HepG2 (cell line): ENCODE measurements around the gene PRXL2B. TPM values are rescaled to one million over a fixed set of nuclear protein-coding genes. Genes with fewer than 3 reads are reported as not detected.

ENCODE experiments used
- ATAC-seq: fragments of 200-7000 bp; cut with Tn5 transposase; 3 replicates; pipeline ENCODE4 v1.9.1; 2020; ENCODE audit warnings: mild to moderate bottlenecking, moderate library complexity
- Bru-seq: library from RNA; stranded (reverse); fragments of 400-500 nt; gene quantifications from one replicate; lab custom pipeline; 2021; lab: Mats Ljungman, UMichigan
- BruChase-seq, 2 experiments: library from RNA; stranded (reverse); fragments of 400-500 nt; gene quantifications; one replicate each; lab custom pipeline; 2021; lab: Mats Ljungman, UMichigan
- BruUV-seq: library from RNA; stranded (reverse); fragments of 400-500 nt; replicated peaks from 2 replicates; lab custom pipeline; 2021; lab: Mats Ljungman, UMichigan
- CTCF ChIA-PET: fragments of 300-600 bp; formaldehyde crosslinking; extraction: SDS; loops from one replicate; lab custom pipeline; 2021; ENCODE audit warnings: low total read pairs, inconsistent platforms, low intra/inter-chr PET ratio; lab: Yijun Ruan, JAX
- POLR2A ChIA-PET: fragments of 350-600 bp; sonication (Branson Sonifier 250); formaldehyde crosslinking; loops from one replicate; lab custom pipeline; 2020; ENCODE audit warnings: antibody characterized with exemption, inconsistent platforms; lab: Yijun Ruan, JAX
- DNase-seq: peaks from one replicate; pipeline ENCODE4 v3.0.0-alpha.2; 2015; ENCODE audit warnings: low spot score
- FAIRE-seq: peaks from 3 replicates; lab custom pipeline; 2011; peaks lifted over from hg19 to GRCh38; lab: Jason Lieb, UNC
- H2AFZ ChIP-seq: one replicate; pipeline ENCODE4 v1.6.1; 2011; ENCODE audit warnings: low read length, inconsistent platforms
- H3K27ac ChIP-seq: fragments of 300-600 bp; 3 replicates; pipeline ENCODE4 v1.8.0; 2011; ENCODE audit warnings: mixed run types, mild to moderate bottlenecking, mixed read lengths, low read length, inconsistent platforms; ENCODE audit not compliant: insufficient read depth; ENCODE audit errors: extremely low read length
- H3K27me3 ChIP-seq, 2 experiments: fragments of 200-600 bp in 1 of 2; 2 replicates in 1 of 2; 3 replicates in 1 of 2; pipeline versions ENCODE4 v1.6.0 to v1.8.0; 2011; ENCODE audit warnings: low read length in 2 of 2, mild to moderate bottlenecking in 2 of 2, moderate library complexity in 2 of 2, inconsistent platforms in 1 of 2; ENCODE audit not compliant: insufficient read depth in 2 of 2, control insufficient read depth in 1 of 2
- H3K36me3 ChIP-seq, 2 experiments: fragments of 200-600 bp in 1 of 2; replicated peaks in 1 of 2; 2 replicates in 1 of 2; 3 replicates in 1 of 2; pipeline versions ENCODE4 v1.5.1 to v1.8.0; 2011; ENCODE audit warnings: low read length in 2 of 2, inconsistent platforms in 1 of 2; ENCODE audit not compliant: insufficient read depth in 2 of 2, control insufficient read depth in 1 of 2
- H3K4me1 ChIP-seq: 2 replicates; pipeline ENCODE4 v1.5.1; 2012; ENCODE audit warnings: low read length, inconsistent platforms; ENCODE audit not compliant: insufficient read depth
- H3K4me2 ChIP-seq: 2 replicates; pipeline ENCODE4 v1.6.0; 2011; ENCODE audit warnings: low read depth, low read length, inconsistent platforms
- H3K4me3 ChIP-seq, 3 experiments: fragments of 200-600 bp in 1 of 3; sonication (generic), shearing (Covaris generic) in 1 of 3; replicated peaks in 1 of 3; 2 replicates each; pipeline ENCODE4 v1.5.1; 2011 to 2016; ENCODE audit warnings: low read length in 3 of 3, inconsistent platforms in 2 of 3, low read depth in 2 of 3, mild to moderate bottlenecking in 2 of 3, control low read depth in 1 of 3, mixed read lengths in 1 of 3; ENCODE audit not compliant: insufficient read depth in 1 of 3
- H3K79me2 ChIP-seq: one replicate; pipeline ENCODE4 v1.6.1; 2011; ENCODE audit warnings: low read length, inconsistent platforms; ENCODE audit not compliant: insufficient read depth
- H3K9ac ChIP-seq: 2 replicates; pipeline ENCODE4 v1.6.0; 2011; ENCODE audit warnings: mild to moderate bottlenecking, low read depth, low read length, inconsistent platforms; ENCODE audit not compliant: insufficient read depth
- H3K9me3 ChIP-seq: 2 replicates; pipeline ENCODE4 v1.5.1; 2012; ENCODE audit warnings: mild to moderate bottlenecking, low read length
- H4K20me1 ChIP-seq: 2 replicates; pipeline ENCODE4 v1.6.0; 2011; ENCODE audit warnings: inconsistent platforms, mild to moderate bottlenecking, low read length, moderate library complexity; ENCODE audit not compliant: insufficient read depth
- AGO1 ChIP-seq: fragments of 200-400 bp; formaldehyde crosslinking; IDR thresholded peaks from 2 replicates; pipeline ENCODE4 v1.6.1; 2017; ENCODE audit warnings: mild to moderate bottlenecking, low read depth, low read length, moderate library complexity; ENCODE audit not compliant: poor library complexity, severe bottlenecking
- ARNT ChIP-seq: fragments of 450-650 bp; IDR thresholded peaks from 2 replicates; pipeline ENCODE4 v1.6.1; 2017
- HOXA3 ChIP-seq: sonication (generic); formaldehyde crosslinking; IDR thresholded peaks from 2 replicates; pipeline ENCODE4 v1.5.0; 2020; ENCODE audit warnings: missing genetic modification reagents
- NFYC ChIP-seq: IDR thresholded peaks from 2 replicates; pipeline ENCODE4 v1.6.1; 2016; ENCODE audit warnings: missing genetic modification reagents, missing compliant biosample characterization
- SIN3A ChIP-seq: IDR thresholded peaks from 2 replicates; pipeline ENCODE4 v1.6.1; 2011; ENCODE audit warnings: low read depth, mild to moderate bottlenecking, control low read depth, low read length, borderline replicate concordance
- THAP11 ChIP-seq: IDR thresholded peaks from 2 replicates; pipeline ENCODE4 v1.6.1; 2016; ENCODE audit warnings: missing biosample characterization, missing genetic modification reagents
- ZNF607 ChIP-seq: sonication (generic); formaldehyde crosslinking; IDR thresholded peaks from 2 replicates; pipeline ENCODE4 v1.5.1; 2020; ENCODE audit warnings: missing genetic modification reagents, mild to moderate bottlenecking, borderline replicate concordance
- WGBS: methylation state at CpG from one replicate; pipeline ENCODE4 v1.1.6; 2017; ENCODE audit warnings: low lambda C conversion rate; 5-methylcytosine and 5-hydroxymethylcytosine counted together
- in situ Hi-C: cut with HindIII; loops from 2 replicates; pipeline ENCODE4 v1.10.0; 2017; ENCODE audit warnings: low pct_unique_long_range_greater_than_20kb; ENCODE audit not compliant: extremely low pct_ligation_motif_present
- intact Hi-C: fragments of 100-400 bp; cut with micrococcal nuclease; formaldehyde crosslinking; loops from one replicate; pipeline ENCODE4 v1.10.0; 2022; ENCODE audit not compliant: unreplicated experiment
- long read RNA-seq, 2 experiments: library from RNA in 1 of 2; library from polyadenylated mRNA in 1 of 2; stranded (forward) in 1 of 2; unstranded in 1 of 2; transcript quantifications; one replicate each; pipeline ENCODE4 v2.0.0, GENCODE V29; 2019 to 2022
- polyA minus RNA-seq, 3 experiments: library from RNA; depleted of rRNA, polyadenylated mRNA; stranded (reverse); fragments of >200 nt; gene quantifications; 2 replicates each; pipeline ENCODE4 v1.2.3, GENCODE V29; 2011; ENCODE audit warnings: low replicate concordance in 1 of 3
- polyA plus RNA-seq, 8 experiments: library from polyadenylated mRNA; depleted of rRNA in 3 of 8; stranded (reverse) in 7 of 8; unstranded in 1 of 8; fragments of >200 nt; fragmentation: Illumina TruSeq in 4 of 8; extraction: Trizol in 4 of 8; gene quantifications; 2 replicates each; pipeline versions ENCODE4 v1.2.1 to v1.2.3, GENCODE V29; 2011 to 2016; ENCODE audit warnings: low read depth in 4 of 8, missing spikeins in 1 of 8, mixed read lengths in 1 of 8; ENCODE audit not compliant: insufficient read depth in 1 of 8
- total RNA-seq, 5 experiments: library from RNA; depleted of rRNA; stranded (reverse); fragments of >200 nt; fragmentation: Illumina TruSeq; extraction: Trizol; gene quantifications; 2 replicates each; pipeline ENCODE4 v1.2.3, GENCODE V29; 2016; ENCODE audit warnings: low read depth in 1 of 5
- TF ChIP-seq, protein P1 (sequence below), 2 experiments: sonication (generic) in 1 of 2; formaldehyde crosslinking in 1 of 2; IDR thresholded peaks; 2 replicates each; pipeline versions ENCODE4 v1.6.1 to v1.9.0; 2014 to 2022; ENCODE audit warnings: antibody characterized with exemption in 1 of 2, borderline replicate concordance in 1 of 2, inconsistent platforms in 1 of 2, low read depth in 1 of 2, missing genetic modification reagents in 1 of 2

The PRXL2B gene, protein sequence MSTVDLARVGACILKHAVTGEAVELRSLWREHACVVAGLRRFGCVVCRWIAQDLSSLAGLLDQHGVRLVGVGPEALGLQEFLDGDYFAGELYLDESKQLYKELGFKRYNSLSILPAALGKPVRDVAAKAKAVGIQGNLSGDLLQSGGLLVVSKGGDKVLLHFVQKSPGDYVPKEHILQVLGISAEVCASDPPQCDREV
- total RNA-seq (2016; rRNA removed; fragmentation: Illumina TruSeq; extraction: Trizol) (14.1 and 16.8 TPM in 2 replicates), polyA plus RNA-seq (2011; rRNA removed) (22.1 and 29.5 TPM in 2 replicates), polyA minus RNA-seq (2011; rRNA and poly(A)+ RNA removed; ENCODE audit: low replicate concordance) (3.8 and 32.9 TPM in 2 replicates), Bru-seq, nascent RNA (percentile 48 among the genes with signal in this experiment), BruChase-seq, experiment 1, labeled RNA remaining after a 6-hour chase (percentile 75 among the genes with signal in this experiment), BruChase-seq, experiment 2, labeled RNA remaining after a 2-hour chase (percentile 62 among the genes with signal in this experiment)
- total RNA-seq (2016; cell fraction: cytosol; rRNA removed; fragmentation: Illumina TruSeq; extraction: Trizol; ENCODE audit: low read depth) = 3.3 and 4.6 TPM in 2 replicates
- total RNA-seq (2016; cell fraction: insoluble cytoplasmic fraction; rRNA removed; fragmentation: Illumina TruSeq; extraction: Trizol) = 14.4 and 15.6 TPM in 2 replicates
- 9.8 and 9.9 TPM in 2 replicates for total RNA-seq (2016; cell fraction: membrane; rRNA removed; fragmentation: Illumina TruSeq; extraction: Trizol)
- 8.9 and 10.7 TPM in 2 replicates for total RNA-seq (2016; cell fraction: nucleus; rRNA removed; fragmentation: Illumina TruSeq; extraction: Trizol)
- 24.7 and 29.1 TPM in 2 replicates for polyA plus RNA-seq (2011; cell fraction: cytosol; rRNA removed)
- polyA plus RNA-seq (2011; cell fraction: nucleus; rRNA removed) = 72.9 and 75.2 TPM in 2 replicates
- 22.4 and 26.9 TPM in 2 replicates for polyA plus RNA-seq (2012)
- polyA plus RNA-seq (2016; cell fraction: cytosol; fragmentation: Illumina TruSeq; extraction: Trizol; ENCODE audit: low read depth) = 4.6 and 4.8 TPM in 2 replicates
- polyA plus RNA-seq (2016; cell fraction: insoluble cytoplasmic fraction; fragmentation: Illumina TruSeq; extraction: Trizol; ENCODE audit: low read depth) = 20.7 and 24.0 TPM in 2 replicates
- 11.7 and 12.0 TPM in 2 replicates for polyA plus RNA-seq (2016; cell fraction: membrane; fragmentation: Illumina TruSeq; extraction: Trizol; ENCODE audit: low read depth)
- polyA plus RNA-seq (2016; cell fraction: nucleus; fragmentation: Illumina TruSeq; extraction: Trizol; ENCODE audit: insufficient read depth, low read depth) = 24.3 and 25.8 TPM in 2 replicates
- 16.2 and 16.4 TPM in 2 replicates for polyA minus RNA-seq (2011; cell fraction: cytosol; rRNA and poly(A)+ RNA removed)
- 5.8 and 7.5 TPM in 2 replicates for polyA minus RNA-seq (2011; cell fraction: nucleus; rRNA and poly(A)+ RNA removed)
- long read RNA-seq, experiment 1, transcript PRXL2B-203 (7 exons, 2,689 nt) = minor isoform, 6 of 33 reads
- long read RNA-seq, experiment 1, transcript PRXL2B-204 (7 exons, 2,749 nt) = major isoform, 10 of 33 reads
- long read RNA-seq, experiment 1, partial matches to known transcripts = 1 of 33 reads
- long read RNA-seq, experiment 1, other reads (novel, unspliced or antisense) = 14 of 33 reads
- long read RNA-seq, experiment 2, transcript PRXL2B-204 (7 exons, 2,749 nt) = major isoform, 21 of 74 reads
- long read RNA-seq, experiment 2, transcript PRXL2B-203 (7 exons, 2,689 nt) = minor isoform, 12 of 74 reads
- long read RNA-seq, experiment 2, partial matches to known transcripts = 33 of 74 reads
- long read RNA-seq, experiment 2, other reads (novel, unspliced or antisense) = 4 of 74 reads

DNA sequence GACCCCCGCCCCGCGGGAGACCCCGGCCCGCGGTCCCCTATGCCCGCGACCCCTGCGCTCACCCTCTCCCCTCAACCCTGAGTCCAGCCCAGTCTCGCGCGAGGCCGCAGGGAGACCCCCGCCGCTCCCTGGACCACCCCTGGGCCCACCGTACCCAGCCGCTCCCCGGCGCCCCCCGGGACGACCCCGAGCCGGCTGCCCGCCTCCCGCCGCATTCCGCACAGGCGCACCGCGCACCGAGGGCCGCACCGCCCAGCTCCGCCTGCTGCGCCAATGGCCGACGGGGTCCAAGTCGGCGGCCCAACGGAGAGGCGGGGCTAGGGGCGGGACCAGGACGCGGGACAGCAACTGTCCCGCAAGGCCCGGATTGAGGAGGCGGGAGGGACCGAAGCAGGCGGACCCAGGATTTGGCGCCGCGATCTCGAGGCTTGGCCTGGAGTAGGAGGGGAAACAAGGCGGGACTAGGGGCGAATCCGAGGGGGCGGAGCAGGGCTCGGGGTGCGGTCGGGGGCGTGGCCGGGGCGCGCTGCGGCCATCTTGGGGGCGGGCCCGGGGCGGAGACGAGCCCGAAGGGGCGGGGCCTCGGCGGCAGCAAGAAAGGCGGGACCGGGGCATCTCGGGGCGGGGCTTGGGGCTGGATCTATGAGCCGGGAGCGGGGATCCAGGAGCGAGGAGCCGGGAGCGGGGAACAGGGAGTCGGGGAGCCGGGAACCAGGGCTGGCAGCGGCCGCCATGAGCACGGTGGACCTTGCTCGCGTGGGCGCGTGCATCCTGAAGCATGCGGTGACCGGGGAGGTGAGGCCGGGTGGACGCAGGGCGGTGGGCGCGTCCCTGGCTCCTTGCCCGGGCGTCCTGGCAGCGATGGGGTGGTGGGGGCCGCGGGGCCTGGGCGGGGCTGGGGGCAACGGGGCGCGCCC, at the start of gene PRXL2B:
PRXL2B (plus strand) TSS at position 624 of the 917 bp plus-strand sequence; CDS start at position 733, 109 bp downstream.
- H3K9ac ChIP-seq = peak within 1 kb of the TSS; percentile 87
- CTCF ChIA-PET = no interaction called here
- H3K4me2 ChIP-seq = peak within 1 kb of the TSS; percentile 96
- 2% methylated on average over 20 of the region's 107 CpGs for WGBS
- intact Hi-C loops = loop anchor here (10.0 kb wide), 1 partner anchor 48 kb away; the partner anchor contains the start of gene MMEL1
- peak within 1 kb of the TSS; percentile 86 for H3K27ac ChIP-seq
- BruUV-seq = no TSS peak
- peaks cover 46% of the 10 kb centered on the region for H3K4me1 ChIP-seq
- H3K4me3 ChIP-seq = peak within 1 kb of the TSS; percentile 79 to 95 (median 90)
- no peak within 1 kb of the TSS for H2AFZ ChIP-seq
- DNase-seq = peak; percentile 94
- H3K27me3 ChIP-seq = no peaks in the 10 kb centered on the region
- no peaks in the 10 kb centered on the region for H3K79me2 ChIP-seq
- FAIRE-seq = peak; percentile 46
- POLR2A ChIA-PET = interaction anchor here (0.6 to 2.7 kb wide), 15 partner anchors 8 to 195 kb away, joined by 3 to 21 read pairs (median 4); partner anchors contain the start of genes MMEL1, MORN1, PANK4 and PEX10
- peak; percentile 90 for ATAC-seq
- no peaks in the 10 kb centered on the region for H3K36me3 ChIP-seq
- in situ Hi-C loops = no loop called here
- H3K9me3 ChIP-seq = no peaks in the 10 kb centered on the region
- H4K20me1 ChIP-seq = no peaks in the 10 kb centered on the region
- TF ChIP-seq AGO1 (no peak), THAP11 (peak; percentile 56; the same call in 1 of the 2 replicates), ARNT (no peak), ZNF607 (CRISPR knock-in tag) (peak; percentile 24; the same call in 1 of the 2 replicates), HOXA3 (CRISPR knock-in tag) (peak; percentile 28; the same call in 1 of the 2 replicates), SIN3A (peak; percentile 33; the same call in 1 of the 2 replicates), NFYC (peak; percentile 63)
- TF ChIP-seq, protein P1, sequence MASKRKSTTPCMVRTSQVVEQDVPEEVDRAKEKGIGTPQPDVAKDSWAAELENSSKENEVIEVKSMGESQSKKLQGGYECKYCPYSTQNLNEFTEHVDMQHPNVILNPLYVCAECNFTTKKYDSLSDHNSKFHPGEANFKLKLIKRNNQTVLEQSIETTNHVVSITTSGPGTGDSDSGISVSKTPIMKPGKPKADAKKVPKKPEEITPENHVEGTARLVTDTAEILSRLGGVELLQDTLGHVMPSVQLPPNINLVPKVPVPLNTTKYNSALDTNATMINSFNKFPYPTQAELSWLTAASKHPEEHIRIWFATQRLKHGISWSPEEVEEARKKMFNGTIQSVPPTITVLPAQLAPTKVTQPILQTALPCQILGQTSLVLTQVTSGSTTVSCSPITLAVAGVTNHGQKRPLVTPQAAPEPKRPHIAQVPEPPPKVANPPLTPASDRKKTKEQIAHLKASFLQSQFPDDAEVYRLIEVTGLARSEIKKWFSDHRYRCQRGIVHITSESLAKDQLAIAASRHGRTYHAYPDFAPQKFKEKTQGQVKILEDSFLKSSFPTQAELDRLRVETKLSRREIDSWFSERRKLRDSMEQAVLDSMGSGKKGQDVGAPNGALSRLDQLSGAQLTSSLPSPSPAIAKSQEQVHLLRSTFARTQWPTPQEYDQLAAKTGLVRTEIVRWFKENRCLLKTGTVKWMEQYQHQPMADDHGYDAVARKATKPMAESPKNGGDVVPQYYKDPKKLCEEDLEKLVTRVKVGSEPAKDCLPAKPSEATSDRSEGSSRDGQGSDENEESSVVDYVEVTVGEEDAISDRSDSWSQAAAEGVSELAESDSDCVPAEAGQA (IDR thresholded peaks at IDR 0.05; ENCODE audit: low read depth) = no peak; the same call in 1 of the 2 replicates
- TF ChIP-seq, protein P1 (CRISPR knock-in tag; IDR thresholded peaks at IDR 0.05; ENCODE audit: borderline replicate concordance) = no peak
